ENCODE data around the gene CTRB1. TPM values are rescaled to one million over a fixed set of nuclear protein-coding genes. Genes with fewer than 3 reads are reported as not detected.
A peak's percentile ranks its signal among the peaks of the same experiment; 100 is the strongest.
"Not testable (repeated sequence)": the region's sequence is repeated elsewhere in the genome, so short reads cannot be mapped to it uniquely, and the experiment has no call there.

The CTRB1 gene
- total RNA-seq, 2 donors from 2014 or later = not detected

DNA sequence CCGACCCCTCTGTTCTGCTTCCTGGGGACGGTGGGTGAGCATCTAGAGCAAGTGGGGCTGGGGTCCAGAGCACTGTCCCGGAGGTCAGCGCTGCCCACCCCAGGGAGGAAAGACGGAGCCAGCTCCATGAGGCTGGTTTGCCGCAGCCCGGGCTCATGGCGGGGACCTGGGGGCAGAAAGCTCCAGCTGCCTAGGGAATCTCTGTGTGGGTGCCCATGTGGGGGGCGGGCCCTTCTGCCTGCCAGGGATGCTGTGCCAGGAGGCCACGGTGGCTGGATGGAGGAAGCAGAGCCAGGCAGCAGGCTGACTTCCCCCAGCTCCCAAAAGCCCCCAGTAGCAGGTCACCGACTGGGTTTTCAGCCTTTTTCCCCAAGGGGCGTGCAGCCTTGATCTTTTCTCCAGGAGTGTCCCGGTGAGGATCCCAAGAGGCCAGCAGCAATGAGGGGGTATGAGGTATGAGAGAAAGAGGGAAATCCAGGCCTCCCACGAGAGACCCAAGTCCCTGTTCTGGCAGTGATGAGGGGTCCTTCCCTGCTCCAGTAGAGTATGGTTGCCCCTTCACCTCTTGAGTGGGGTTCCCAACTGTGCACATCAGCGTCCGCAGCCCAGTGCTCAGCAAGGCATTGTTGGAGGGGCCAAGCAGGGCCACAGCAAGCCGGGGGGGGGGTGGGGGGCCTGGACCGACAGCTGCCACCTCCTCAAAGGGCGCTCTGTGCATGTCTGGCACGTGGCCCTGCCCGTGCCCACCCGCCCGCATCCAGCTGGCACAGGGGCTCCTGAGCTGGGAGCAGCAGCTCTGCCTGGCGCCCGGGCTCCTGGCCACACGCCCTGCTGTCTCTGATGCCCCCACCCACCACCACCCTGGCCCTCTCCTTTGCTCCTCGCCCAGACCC is 48.2 kb downstream of the CTRB1 start:
- Mint-ChIP-seq H3K9me3 (no peaks in the 10 kb centered on the region), H3K27ac (no peak overlapping the region), H3K36me3 (peaks cover 0 to 12% of the 10 kb centered on the region in 2 donors)
- DNase-seq (ENCODE audit: low spot score in 2 of 2) = no peak
- ATAC-seq = no peak

DNA sequence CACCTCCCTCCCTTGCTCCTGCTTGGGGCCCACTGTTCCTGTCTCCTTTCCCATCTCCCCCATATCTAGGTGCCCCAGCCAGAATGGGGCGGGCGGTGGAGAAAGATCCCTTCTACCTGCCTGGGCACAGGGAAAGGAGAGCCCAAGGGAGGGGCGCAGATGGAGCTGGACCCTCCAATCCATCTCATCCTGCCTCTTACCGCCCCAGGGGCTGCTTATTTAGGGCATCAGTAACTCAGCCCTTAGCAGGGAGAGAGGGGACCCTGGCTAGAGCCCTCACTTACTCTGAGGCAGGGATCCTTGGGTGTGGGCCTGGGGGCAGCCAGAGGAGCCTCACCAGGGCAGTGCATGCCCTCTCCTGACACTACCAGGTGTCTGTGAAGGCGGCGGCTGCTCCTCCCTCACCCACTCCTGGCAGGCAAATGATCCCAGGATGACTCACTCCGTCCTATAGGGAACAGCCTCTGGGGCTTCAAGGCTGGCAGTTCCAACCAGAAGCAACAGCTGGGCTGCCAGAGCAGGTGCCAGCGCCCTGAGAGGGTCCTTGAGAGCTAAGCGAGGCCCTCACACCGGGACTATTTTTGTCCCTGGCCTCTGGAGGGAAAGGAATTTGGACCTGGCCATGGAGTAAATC is 49.0 kb downstream of the CTRB1 start:
- Mint-ChIP-seq H3K27ac (no peak overlapping the region), H3K9me3 (no peaks in the 10 kb centered on the region), H3K36me3 (peaks cover 0 to 12% of the 10 kb centered on the region in 2 donors)
- ATAC-seq (peak in 1 of 2 donors; percentile 21), DNase-seq (ENCODE audit: low spot score in 2 of 2) (no peak)

DNA sequence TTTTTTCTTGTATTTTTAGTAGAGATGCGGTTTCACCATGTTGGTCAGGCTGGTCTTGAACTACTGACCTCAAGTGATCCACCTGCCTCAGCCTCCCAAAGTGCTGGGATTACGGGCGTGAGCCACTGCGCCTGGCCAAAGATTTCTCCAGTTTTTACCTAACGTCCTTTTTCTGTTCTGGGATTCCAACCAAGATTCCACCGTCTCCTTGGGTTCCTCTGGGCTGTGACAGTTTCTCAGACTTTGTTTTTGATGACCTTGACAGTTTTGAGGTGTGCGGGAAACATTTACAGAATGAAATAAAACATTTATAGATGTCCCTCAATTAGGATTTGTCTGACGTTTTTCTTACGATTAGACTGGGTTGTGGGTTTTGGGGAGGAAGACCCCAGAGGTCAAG is 50.6 kb downstream of the CTRB1 start:
- not testable (repeated sequence) for H3K27ac Mint-ChIP-seq; H3K36me3 Mint-ChIP-seq; ATAC-seq; H3K9me3 Mint-ChIP-seq; DNase-seq (ENCODE audit: low spot score in 2 of 2)

DNA sequence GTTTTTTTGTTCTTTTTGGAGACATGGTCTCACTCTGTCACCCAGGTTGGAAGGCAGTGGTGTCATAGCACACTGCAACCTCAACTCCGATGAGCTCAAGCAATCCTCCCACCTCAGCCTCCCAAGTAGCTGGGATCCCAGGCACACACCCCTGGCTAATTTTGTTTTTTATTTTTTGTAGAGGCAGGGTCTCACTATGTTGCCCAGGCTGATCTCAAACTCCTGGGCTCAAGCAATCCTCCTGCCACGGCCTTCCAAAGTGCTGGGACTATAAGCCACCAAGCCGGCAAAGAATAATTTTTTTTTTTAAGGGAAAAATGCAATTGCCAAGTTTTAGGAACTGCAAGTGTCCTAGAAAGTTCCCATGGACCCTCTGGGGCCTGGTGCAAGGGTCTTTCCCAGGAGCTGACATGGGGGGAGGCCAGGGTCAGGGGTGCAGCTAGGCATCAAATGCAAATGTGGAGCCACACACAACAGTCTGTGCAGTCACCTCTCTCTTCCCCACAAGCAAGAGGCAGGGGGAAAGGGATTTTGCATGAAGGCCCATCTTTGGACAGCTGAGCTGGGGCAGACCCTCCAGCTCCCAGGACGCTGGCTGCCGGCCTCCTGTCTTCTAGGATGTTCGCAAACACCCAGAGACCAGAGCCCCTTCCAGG is 52.8 kb downstream of the CTRB1 start:
- Mint-ChIP-seq H3K9me3 (no peaks in the 10 kb centered on the region), H3K36me3 (no peaks in the 10 kb centered on the region), H3K27ac (no peak overlapping the region)
- DNase-seq (ENCODE audit: low spot score in 2 of 2) = no peak
- no peak for ATAC-seq

DNA sequence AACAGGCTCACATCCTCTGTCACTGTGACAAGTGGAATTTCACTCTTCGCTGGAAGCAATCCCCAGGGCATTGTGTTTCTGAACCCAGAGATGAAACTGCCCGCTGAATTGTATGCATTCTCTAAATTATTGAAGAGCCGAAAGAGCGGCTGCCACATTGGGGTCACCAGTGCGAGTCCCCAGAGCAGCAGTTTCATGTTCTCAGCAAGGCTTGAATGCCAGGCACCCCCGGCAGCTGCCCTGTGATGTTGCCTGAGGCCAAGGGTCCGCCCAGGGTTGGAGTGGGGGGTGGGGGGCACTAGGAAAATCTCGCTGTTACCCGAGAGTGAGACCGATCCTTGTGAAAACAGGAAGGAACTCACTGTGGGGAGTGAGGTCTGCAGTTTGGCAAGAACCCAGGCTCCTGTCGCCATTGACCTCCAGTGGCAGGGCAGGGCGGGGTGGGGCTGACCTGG is 53.3 kb downstream of the CTRB1 start:
- ATAC-seq = no peak
- H3K27ac Mint-ChIP-seq = no peak overlapping the region
- DNase-seq (ENCODE audit: low spot score in 2 of 2) = no peak
- H3K9me3 Mint-ChIP-seq = no peaks in the 10 kb centered on the region
- no peaks in the 10 kb centered on the region for H3K36me3 Mint-ChIP-seq

DNA sequence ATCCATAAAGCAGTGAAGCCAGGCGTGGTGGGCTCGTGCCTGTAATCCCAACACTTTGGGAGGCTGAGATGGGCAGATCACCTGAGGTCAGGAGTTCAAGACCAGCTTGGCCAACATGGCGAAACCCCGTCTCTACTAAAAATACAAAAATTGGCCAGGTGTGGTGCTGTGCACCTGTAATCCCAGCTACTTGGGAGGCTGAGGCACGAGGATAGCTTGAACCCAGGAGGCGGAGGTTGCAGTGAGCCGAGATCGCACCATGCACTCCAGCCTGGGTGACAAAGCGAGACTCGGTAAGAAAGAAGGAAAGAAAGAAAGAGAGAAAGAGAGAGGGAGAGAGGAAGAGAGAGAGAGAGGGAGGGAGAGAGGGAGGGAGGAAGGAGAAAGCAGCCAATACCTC is 53.8 kb downstream of the CTRB1 start:
- H3K36me3 Mint-ChIP-seq; ATAC-seq; DNase-seq (ENCODE audit: low spot score in 2 of 2); H3K27ac Mint-ChIP-seq; H3K9me3 Mint-ChIP-seq: not testable (repeated sequence)

DNA sequence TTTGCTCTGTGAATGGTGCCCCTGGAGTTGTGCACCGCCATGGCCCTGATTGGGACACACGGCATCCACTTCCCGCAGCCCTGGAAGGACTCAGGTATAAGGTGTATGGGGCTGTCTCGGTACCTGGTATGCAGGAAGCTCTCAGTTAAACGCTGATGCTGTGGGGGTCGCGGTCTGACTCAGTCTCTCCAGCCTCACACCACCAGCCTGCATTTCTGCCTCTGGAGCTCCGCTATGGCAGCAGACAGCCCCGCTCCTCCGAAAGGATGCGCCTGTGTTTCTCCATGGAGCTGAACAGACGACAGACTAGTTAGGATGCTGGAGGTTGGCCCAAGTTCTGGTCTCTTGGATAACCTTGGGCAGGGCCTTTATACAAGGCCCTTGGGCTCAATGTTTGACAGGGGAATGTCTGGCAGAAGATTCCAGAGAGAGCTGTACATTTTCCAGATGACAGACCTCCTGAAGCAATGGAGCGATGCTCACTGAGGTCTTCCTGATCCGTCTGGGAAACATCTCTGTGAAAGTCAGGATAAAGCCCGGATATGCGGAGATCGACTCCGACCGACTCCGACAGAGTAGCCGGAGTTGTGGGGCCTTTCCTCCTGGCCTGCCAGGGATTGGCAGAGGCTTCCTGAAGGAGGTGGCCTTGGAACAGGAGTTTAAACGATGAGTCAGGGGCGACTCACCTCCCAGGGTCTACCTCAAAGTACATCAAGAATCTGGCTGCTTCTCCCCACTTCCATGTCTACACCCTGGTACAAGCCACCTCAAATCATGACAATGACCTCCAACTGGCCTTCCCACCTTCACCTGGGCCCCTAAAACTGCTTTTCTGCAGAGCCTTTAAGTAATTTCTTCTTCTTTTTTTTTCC is 54.5 kb downstream of the CTRB1 start:
- H3K36me3 Mint-ChIP-seq = no peaks in the 10 kb centered on the region
- no peaks in the 10 kb centered on the region for H3K9me3 Mint-ChIP-seq
- ATAC-seq (no peak), DNase-seq (ENCODE audit: low spot score in 2 of 2) (no peak)
- no peak overlapping the region for H3K27ac Mint-ChIP-seq

Other genes starting within 250 kb of the CTRB1 start
- 100 to 1,000 TPM in 1 of 2 donors, 10 to 100 TPM in 1; 75.8 to 110 TPM for gene WDR59, start 233.9 kb upstream of the CTRB1 start, total RNA-seq
- gene ZNRF1, start 220.0 kb upstream of the CTRB1 start, total RNA-seq = 10 to 100 TPM; 20.4 to 45.1 TPM
- gene LDHD, start 102.2 kb upstream of the CTRB1 start, total RNA-seq = under 1 TPM; 0.64 to 0.82 TPM
- gene ZFP1, start 70.5 kb upstream of the CTRB1 start, total RNA-seq = 10 to 100 TPM; 13.4 to 13.5 TPM
- not detected for gene CTRB2, start 11.8 kb upstream of the CTRB1 start, total RNA-seq
- gene BCAR1, start 32.6 kb downstream of the CTRB1 start, total RNA-seq = under 1 TPM; 0.16 to 0.71 TPM
- gene CFDP1, start 214.5 kb downstream of the CTRB1 start, total RNA-seq = 10 to 100 TPM; 47.5 to 49.7 TPM
- 10 to 100 TPM; 21.8 to 33.5 TPM for gene TMEM170A, start 245.7 kb downstream of the CTRB1 start, total RNA-seq

All from activated naive CD4-positive, alpha-beta T cell treated with anti-CD3 and anti-CD28 coated beads, Interleukin-2, amount 50 U/mL, for 72 hours (primary cell).